ENCODE results near the gene TMEM132D.

TMEM132D gene

DNA sequence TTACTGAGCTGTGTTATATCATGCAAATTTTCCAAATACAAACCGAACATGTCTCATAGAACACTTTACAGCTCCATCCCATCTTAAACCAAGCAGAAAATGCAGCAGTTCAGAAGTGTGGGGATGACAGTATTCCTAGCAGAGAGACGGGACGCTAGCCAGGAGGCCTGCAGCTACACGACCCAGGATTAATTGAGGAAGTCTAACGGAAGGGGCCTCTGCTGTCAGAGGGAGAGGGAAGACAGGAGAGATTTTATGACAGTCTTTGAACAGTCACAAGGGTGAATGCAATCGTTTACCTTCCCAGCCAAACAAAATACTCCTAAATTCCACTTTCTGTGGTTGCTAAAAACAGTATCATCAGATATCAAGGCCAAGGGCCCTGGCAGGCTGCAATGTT is 261.9 kb downstream of the TMEM132D start:
- DNase-seq, result no peak

DNA sequence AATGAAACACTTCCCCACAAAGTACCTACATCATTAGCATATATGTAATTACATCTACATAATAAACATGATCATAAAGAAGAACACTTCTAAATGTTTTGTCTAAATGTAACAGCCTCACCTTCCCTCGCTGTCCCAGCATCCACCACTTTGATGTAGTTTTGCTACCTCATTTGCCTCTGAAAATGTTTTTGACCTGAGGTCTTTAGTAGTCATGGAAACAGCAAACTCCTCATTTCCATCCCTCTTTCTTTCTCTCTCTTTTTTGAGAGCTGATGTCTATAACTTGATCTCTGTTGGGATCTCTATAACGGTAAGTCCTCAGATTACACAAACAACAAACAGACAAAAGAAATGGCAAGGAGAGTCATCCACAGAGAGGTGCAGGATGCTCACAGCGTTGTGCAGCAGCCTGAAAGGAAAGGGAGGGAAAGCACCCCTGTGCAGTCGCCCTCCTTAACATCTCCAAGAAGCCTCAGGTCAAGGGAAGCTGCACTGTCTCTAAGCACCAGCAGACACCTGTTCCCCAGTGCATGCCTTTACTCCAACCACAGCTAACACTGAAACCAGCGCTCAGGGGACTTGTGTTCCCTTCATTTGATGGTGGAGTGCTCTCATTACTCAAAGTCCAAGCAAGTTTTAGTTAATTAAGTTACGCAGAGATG is 268.7 kb downstream of the TMEM132D start:
- DNase-seq, result no peak

DNA sequence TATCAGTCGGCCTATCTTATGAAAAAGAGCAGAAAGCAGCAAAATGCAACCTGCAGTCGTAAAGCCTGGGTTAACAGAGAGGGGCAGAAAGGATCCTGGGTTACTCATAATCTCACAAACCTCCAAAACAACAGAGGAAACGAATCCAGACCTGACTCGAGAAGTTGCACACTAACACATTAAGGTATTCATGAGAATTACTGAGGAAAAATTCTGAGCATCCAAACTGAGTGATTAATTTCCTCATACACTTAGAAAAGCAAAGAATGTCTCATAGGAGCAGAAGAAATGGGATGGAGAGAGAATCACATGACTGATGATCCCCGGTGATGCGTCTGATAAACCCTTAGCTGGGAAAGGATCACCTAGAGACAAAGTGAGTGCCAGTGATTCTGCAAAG is 272.5 kb downstream of the TMEM132D start:
- DNase-seq, result no peak

DNA sequence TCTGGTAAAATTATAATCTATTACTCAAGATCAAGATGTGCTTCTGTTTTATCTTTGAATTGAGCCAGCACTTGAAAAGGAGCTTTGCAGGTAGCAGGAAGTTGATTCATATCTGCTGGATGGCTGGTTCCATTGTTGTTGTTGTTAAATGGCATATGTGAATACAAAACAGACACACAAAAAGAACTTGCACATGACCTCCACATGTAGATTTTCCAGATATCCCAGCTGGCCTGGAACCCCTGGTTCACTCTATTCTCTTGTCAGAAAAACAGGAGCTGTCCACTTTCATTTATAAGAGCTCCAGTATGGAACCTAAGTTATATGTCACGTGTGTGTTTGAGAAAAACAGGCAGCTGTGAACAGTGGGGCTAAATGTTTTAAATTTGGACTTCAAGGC is 273.9 kb downstream of the TMEM132D start:
- DNase-seq, result no peak

DNA sequence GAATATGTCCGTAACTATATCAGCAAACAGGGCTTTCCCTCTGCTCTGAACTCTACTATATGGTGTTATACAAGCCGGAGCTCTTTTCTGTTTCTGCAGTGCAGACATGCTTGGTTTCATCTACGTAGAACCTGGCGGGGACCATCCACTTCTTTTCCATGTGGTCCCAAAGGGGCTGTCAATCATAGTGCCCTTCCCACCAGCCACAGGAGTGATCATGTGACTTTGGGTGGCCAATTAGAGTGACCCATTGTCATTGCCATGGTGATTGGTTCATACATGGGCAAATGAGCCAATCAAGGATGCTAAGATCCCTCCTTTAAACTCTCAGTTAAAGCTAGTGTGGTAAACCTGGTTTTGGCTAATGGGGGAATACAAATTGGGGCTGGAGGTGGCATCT is 281.3 kb downstream of the TMEM132D start:
- DNase-seq, result no peak

DNA sequence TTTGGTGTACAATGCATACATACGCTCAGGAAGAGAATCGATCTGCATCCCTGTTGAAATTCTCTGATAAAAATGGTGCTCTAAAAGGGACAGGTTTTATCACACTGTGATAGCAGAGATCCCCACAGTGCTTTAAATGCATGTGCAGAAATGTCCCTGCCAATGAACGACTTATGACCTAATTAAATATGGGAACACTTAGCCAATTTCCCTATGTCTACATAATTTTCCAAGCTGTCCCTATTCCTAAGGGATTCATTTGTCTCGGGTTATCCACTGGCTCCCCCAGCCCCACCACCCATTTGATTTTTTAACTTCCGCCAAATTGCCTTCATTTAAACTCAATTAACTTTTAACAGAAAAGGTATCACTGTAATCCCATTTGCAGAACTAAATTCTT is 284.6 kb downstream of the TMEM132D start:
- DNase-seq, result no peak

DNA sequence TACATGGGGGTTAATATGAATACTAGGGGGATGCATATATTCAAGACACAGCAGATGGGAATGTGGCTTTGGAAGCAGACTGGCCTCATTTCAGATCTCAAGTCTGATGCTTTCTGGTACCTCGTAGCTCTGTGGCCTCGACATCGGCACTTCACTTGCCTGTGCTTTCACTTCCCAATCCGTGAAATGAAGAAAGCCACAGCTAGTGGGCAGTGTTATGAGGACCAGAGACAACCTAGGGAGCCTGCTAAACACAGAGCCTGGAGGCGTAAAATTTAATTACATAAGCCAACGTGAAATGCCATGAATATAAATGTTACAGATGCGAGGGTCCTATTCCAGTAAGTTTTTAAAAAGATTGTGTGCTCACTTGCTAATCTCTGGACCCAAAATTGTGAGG is 286.0 kb downstream of the TMEM132D start:
- DNase-seq, result no peak

DNA sequence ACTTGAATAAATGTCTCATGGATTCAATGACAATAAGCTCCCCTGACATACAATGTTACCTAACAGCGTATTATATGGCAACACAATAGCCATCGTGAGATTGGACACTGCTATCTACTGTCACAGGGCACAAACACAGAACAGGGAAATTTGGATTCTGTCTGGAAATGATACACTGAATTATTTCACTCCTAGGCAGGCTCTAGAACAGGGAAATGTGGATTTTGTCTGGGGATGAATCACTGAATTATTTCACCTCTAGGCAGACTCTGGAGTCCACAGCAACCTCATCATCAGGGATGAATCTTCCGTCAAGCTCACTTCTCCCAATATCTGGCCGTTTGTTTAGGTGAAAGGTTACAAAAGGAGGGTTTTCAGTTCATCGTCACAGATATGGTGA is 288.8 kb downstream of the TMEM132D start:
- no peak for DNase-seq

DNA sequence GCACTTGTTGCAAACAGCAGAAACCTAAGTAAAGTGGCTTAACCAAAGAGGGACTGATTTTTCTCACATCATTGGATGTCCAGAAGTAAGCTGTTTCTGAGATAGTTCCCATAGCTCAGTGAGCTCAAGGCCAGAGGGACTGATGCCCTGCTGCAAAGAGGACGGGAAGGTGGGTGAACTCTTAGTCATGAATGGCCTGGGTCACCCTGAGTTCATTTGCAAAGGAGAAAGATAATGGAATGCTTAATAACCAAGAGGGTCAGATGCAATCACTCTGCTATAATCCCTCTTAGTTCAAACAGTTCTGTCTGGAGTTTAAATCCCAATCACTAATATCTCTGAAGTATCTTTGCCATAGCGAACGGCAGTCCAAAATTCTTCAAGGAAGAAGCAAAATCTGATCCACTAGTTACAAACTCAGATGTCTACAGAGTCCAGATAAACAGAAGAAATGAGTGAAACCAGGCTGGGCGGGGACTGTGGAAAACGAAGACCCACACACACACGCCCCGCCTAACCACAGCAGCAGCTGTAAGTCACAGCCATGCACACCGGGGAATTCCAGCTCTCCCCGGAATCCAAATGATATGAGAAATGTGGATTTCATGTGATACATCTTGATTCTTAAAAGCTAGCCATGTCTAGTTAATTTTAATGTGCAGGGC is 289.5 kb downstream of the TMEM132D start:
- DNase-seq, result peak in 1 of 2 experiments; percentile 4

DNA sequence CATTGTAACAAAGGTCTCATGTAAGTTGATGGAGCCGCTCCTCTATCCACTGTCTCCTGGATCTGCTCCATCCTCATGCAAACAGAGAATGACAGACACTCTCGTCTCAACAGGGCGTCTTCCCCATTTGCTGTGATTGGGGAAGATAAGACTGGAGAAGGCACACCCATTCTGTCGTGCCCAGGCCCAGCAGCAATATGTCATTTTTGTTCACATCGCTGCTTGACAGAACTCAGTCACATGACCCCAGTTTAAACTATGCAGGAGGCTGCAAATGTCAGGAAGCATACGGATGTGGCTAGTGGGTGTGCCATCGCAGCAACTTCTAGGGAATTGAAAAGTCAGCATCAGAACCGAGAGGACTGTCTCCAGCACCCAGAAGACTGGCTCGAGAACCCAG is 290.5 kb downstream of the TMEM132D start:
- no peak for DNase-seq

DNA sequence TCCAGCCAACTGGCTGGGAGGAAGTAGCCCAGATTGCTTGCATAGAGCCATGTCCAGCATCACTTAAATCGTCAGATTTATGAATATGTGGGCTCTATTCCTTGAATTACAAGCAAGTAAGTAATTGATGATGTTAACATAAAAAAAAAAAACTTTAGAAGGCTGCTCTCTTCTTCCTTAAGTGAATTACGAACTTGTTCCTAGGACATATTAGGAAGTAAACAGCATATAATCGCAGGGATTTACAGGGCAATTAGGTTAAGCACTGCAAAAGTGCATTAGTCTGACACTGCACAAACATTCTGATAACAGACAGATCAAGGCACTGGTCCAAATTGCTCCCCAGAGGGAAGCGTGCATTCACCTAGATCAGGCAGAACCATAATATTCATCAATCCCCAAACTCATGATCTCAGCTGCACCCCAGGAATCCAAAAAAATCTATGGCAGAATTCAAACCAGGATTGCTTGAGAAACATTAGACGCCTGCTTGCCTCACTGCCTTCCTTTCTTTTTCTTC is 293.2 kb downstream of the TMEM132D start:
- no peak for DNase-seq

DNA sequence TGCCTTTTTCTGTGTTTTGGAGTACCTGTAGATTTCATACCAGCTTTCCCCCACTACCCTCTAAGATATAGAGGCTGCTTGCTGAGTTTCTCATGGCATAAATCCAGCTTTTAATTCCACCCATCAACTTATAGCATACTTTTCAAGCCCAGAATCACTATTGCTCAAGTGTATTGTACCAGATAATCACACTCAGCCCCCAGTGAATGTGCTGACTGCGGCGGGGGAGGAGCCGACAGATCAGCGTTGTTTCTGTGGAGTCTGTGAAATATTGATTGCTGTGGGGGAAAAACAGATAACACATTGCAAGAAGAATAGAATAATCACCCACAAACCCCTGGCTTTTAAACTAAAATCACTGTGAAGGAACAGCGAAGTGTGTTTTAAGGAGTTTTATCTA is 296.1 kb downstream of the TMEM132D start:
- no peak for DNase-seq

DNA sequence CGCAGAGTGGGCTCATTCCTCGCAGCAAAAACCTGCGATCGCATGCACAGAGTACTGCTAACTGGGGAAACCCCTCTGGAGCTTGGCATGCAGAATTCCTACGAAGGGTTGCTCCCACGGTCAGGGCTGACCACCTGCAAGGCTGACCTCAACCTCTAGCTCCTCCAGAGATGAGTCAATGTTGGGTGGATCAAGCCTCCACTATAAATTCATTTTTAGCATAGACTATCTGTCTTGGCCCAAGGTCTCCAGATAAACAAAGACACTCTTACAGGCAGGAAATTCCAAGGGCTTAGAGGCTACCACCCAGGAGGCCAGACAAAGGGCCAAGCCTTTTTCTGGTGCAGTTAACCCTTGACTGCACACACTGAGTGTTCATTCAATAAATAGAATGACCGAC is 296.5 kb downstream of the TMEM132D start:
- DNase-seq, result no peak

DNA sequence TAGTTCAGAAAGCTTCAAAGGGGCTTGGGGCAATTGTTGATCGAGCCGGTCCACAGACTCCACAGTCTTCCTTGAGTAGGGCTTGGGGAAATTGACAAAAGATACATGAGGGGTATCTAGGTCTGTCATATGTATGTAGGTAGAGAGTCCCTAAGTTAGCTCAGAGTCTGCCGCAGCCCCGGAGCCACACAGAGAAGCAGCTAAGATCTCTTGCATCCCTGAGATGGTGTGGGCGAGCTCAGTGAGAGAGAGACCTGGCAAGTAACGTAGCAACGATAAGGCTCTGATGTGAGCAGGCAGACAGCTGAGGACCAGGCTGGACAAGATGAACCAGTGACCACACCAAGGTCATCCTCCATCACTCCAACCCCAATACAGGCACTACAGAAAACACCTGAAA is 297.6 kb downstream of the TMEM132D start:
- no peak for DNase-seq

DNA sequence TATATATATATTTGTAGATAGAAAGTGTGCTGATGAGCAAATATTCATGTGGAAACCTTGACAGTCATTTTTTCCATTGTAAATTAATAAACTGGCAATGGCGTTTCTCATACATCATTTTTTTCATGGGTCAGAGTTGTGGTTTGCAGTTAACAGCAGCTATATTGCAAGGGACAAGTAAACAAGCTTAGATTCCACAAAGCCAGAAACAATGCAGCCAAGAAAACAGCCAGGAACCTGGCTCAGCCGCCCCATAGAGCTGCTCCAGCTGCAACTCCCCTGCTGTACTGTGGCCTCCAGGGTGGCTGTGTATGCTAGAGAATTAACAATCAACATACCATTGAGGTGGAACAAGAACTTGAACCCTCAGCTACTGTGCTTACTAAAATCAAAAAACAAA is 298.2 kb downstream of the TMEM132D start:
- no peak for DNase-seq

DNA sequence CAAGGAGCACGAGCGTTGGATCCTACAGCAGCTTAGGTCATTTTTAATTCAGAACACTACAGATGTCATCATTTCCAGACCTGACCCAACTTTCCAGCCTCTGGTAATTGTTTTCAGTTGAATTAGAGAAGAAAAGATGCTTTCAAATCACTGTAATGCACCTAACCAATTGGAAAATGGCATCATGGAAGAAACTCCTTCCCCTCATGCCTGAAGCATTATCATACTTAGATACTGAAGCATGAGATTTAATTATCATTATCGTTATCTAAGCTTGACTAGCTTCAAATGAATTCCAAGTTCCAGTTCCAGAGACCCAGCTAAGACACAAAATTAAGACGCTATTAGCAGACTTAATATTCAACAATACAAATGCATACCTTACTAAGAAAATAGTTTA is 299.3 kb downstream of the TMEM132D start:
- no peak for DNase-seq

DNA sequence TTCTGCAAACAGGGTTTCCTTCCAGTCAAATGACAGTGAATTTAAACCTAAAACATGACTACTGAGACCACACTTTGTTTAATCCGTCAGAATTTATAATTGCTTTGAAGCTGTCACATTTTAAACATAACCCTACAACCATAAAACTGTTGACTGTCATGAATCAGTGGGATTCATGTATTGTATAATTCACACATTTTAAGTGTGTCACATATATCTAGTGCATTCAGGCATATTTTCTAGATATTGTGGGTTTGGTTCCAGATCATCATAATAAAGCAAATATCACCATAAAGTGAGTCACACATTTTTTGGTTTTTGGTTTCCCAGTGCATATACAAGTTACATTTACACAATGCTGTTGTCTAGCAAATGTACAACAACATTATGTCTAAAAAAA is 304.4 kb downstream of the TMEM132D start:
- no peak for DNase-seq

DNA sequence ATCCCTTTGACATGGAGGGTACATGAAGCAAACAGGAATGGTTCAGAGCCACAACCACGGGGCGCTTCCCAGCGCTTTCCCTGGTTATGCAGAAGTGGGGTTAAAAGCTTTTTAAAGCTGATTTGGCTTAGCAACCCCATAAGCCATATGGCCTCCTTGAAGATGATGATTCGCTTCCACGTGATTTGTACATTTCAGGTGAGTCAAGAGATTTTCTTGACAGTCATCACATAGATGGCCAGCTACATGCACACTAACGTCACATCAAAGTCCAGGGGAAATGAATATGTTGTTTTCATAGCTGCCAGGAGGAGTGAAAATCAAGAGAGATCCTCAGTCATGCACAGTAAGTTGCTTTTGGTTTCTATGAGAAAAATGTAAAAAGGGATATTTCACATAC is 309.7 kb downstream of the TMEM132D start:
- peak; percentile 6 to 71 for DNase-seq

DNA sequence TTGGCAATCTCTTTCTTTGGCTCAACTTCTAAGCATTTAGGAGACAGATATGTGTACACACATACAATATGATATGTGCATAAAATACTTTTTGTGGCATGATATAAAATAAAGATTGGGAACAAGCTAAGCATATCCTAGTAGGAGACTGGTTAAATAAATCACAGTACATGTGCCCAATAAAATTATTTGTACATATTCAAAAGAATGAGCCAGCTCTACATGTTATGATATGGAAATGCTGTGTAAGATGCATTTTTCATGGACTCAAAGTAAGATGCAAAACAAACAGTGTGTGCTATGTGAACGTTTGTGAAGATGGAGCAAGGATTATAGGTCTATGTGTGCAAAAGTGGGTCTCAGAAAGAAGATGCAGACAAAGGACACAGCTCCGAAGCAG is 311.4 kb downstream of the TMEM132D start:
- DNase-seq, result no peak

DNA sequence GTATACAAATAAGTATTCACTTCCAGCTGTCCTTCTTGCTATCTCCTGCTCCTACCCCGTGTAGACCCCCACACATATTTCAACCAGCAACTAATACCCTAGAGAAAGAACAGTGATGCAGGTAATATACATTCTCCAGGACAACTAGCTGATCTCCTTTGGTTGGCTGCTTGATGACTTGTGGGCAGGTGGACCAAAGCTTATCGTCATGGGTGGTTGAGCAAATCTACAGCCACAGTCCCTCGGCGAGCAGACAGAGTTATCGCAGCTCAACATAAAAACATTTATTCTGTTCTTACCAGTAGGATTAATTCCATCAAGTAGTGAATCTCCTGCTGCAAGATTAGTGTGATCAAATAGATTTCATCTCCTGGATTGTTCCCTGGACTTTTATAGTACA is 314.3 kb downstream of the TMEM132D start:
- DNase-seq, result no peak

DNA sequence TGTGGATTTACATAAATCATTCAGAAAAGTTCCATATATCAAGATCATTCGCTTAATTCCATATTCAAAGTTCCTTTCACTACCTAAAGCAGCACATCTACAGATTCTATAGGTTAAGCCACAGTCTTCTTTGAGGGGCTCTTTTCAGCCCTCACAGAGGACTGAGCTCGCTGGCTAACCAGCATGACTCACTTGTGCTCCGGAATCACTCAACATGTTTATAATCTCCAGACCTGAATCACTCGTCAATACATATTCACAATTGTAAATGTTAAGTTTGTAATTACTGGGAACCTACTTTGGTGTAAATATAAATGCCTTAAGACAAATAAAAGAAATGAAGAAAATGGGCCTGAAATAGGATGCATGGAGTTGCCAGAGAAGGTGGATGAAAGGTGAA is 315.7 kb downstream of the TMEM132D start:
- DNase-seq, result no peak

DNA sequence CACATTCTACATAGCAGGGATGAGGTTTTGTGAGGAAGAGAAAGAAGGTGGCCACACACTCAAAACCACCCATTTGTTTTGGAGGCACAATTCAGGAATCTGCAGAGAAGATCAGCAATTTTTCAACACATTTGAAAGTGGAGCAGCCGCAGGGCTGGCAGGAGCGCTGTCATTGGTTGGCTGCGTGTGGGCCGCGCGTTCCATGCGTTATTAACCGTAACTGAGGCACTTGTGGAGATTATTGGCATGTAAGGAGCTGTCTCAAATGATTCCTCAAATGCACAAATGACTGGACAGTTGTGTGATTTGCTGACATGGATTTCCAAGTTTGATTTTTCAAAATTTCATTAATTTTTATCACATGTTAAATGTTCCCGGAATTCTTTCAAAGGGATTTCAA is 318.5 kb downstream of the TMEM132D start:
- no peak for DNase-seq

DNA sequence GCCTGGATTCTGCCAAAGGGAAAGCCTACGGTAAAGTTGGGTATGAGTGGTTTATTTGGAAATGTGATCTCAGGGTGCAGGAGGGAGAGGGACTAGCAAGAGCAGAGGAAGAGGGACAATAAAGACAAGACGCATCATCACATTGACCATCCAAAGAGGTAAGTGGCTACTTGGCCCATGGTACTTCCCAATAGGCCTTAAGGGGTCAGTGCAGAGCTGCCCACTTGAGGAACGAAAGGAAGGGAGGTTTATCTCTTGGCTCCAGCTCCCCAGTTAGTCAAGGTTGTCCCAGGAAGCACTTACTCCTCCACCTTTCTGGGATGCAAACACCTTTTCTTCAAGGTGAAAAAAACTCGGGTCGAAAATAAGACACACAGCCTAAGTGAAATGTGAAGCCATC is 323.9 kb downstream of the TMEM132D start:
- no peak for DNase-seq

DNA sequence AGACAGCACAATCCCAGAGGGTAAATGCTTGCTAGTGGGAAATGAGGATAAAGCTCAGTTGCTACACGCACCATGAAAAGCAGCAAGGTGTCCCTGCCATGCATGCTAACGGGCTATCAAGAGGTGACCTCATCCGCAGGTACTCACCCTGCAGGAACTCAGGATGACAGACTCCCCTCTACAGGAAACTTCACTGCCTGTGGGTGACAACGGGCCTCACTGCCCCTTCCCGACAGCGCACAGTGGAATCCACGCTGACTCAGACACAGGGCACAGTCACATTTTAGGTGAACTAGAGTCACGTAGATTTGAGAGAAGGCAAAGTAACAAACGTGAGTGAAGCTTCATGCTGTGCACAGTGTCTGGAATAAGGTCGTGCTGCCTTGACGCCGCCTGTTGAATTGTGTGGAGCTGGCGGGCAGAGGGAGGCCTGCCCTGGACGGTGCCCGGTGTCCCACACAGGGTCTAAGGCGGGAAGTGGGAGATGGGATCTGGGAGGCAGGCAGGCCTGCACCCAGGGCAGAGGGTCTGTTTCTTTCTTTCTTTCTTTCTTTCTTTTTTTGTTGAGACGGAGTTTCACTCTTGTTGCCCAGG is 331.8 kb downstream of the TMEM132D start:
- no peak for DNase-seq
